PC-9 (cell line): ENCODE measurements around the gene CREBL2.

Source experiments
- CTCF ChIP-seq: fragments of 200-600 bp; sonication (generic); conservative IDR thresholded peaks from 2 replicates; pipeline ENCODE4 v1.6.1; 2017; ENCODE audit warnings: mixed run types, antibody characterized with exemption, mild to moderate bottlenecking, moderate library complexity
- EZH2 ChIP-seq: fragments of 200-600 bp; sonication (generic); IDR thresholded peaks from 2 replicates; pipeline ENCODE4 v1.8.0; 2017; ENCODE audit warnings: antibody characterized with exemption, low read depth

GRCh38 chr12:12599750-12600643, 11.7 kb upstream of the CREBL2 start:
- TF ChIP-seq CTCF = no peak
- no peak for TF ChIP-seq EZH2
